Measurements from ENCODE around the gene CADM1. TPM values are rescaled to one million over a fixed set of nuclear protein-coding genes. Genes with fewer than 3 reads are reported as not detected.
A peak's percentile ranks its signal among the peaks of the same experiment; 100 is the strongest.

The CADM1 gene
- total and polyA plus RNA-seq, 2 experiments from 2014 or later: 16.5 to 18.0 TPM

DNA sequence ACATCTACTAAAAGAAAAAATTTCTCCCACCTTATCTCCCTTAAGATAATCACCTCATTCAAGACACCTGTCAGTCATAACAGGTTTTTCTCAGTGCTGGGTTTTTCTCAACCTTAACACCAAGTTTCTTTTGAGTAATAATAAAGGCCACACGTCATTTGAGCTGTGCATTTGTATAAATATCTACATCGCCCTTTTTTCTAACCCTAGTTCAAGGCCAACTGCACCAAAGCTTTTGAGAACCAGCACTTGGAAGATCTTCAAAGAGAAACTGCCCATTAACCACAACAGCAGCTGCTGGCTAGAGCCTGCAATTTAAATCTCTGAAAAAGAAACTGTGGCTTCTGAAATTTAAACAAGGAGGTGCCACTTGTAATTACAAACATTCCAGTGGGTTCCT, 6.9 kb downstream of the CADM1 start:
- peaks cover 4% of the 10 kb centered on the region; the same call in 1 of the 2 replicates for H3K79me2 ChIP-seq (replicated peaks; ENCODE audit: insufficient read depth)
- no peaks in the 10 kb centered on the region; the same call in 1 of the 2 replicates for H3F3A ChIP-seq (replicated peaks; ENCODE audit: low read depth)
- H2AFZ ChIP-seq: no peak overlapping the region
- ATAC-seq: no peak
- H3K4me2 ChIP-seq: peak overlapping the region; percentile 26; the same call in 1 of the 2 replicates
- no peaks in the 10 kb centered on the region for H3K36me3 Mint-ChIP-seq (ENCODE audit: low read depth)
- H3K4me3 Mint-ChIP-seq: no peak overlapping the region
- no peak overlapping the region for H3K27ac Mint-ChIP-seq
- DNase-seq (ENCODE audit: low spot score): no peak
- peaks cover 40% of the 10 kb centered on the region for H3K27me3 ChIP-seq (ENCODE audit: insufficient read depth)
- peaks cover 3% of the 10 kb centered on the region for H3K27me3 Mint-ChIP-seq (ENCODE audit: insufficient read depth, low read depth, poor library complexity)
- TF ChIP-seq STAT1 (IDR thresholded peaks at IDR 0.05; ENCODE audit: unreplicated experiment): no peak
- TF ChIP-seq, protein P1, sequence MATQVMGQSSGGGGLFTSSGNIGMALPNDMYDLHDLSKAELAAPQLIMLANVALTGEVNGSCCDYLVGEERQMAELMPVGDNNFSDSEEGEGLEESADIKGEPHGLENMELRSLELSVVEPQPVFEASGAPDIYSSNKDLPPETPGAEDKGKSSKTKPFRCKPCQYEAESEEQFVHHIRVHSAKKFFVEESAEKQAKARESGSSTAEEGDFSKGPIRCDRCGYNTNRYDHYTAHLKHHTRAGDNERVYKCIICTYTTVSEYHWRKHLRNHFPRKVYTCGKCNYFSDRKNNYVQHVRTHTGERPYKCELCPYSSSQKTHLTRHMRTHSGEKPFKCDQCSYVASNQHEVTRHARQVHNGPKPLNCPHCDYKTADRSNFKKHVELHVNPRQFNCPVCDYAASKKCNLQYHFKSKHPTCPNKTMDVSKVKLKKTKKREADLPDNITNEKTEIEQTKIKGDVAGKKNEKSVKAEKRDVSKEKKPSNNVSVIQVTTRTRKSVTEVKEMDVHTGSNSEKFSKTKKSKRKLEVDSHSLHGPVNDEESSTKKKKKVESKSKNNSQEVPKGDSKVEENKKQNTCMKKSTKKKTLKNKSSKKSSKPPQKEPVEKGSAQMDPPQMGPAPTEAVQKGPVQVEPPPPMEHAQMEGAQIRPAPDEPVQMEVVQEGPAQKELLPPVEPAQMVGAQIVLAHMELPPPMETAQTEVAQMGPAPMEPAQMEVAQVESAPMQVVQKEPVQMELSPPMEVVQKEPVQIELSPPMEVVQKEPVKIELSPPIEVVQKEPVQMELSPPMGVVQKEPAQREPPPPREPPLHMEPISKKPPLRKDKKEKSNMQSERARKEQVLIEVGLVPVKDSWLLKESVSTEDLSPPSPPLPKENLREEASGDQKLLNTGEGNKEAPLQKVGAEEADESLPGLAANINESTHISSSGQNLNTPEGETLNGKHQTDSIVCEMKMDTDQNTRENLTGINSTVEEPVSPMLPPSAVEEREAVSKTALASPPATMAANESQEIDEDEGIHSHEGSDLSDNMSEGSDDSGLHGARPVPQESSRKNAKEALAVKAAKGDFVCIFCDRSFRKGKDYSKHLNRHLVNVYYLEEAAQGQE (IDR thresholded peaks at IDR 0.05; ENCODE audit: unreplicated experiment): no peak
- TF ChIP-seq EZH2phosphoT487 (IDR thresholded peaks at IDR 0.05; ENCODE audit: unreplicated experiment): no peak
- TF ChIP-seq, protein P2, sequence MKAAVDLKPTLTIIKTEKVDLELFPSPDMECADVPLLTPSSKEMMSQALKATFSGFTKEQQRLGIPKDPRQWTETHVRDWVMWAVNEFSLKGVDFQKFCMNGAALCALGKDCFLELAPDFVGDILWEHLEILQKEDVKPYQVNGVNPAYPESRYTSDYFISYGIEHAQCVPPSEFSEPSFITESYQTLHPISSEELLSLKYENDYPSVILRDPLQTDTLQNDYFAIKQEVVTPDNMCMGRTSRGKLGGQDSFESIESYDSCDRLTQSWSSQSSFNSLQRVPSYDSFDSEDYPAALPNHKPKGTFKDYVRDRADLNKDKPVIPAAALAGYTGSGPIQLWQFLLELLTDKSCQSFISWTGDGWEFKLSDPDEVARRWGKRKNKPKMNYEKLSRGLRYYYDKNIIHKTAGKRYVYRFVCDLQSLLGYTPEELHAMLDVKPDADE (IDR thresholded peaks at IDR 0.05): no peak
- no peak for TF ChIP-seq ZNF462 (CRISPR knock-in tag; IDR thresholded peaks at IDR 0.05)
- TF ChIP-seq NANOG (IDR thresholded peaks at IDR 0.05; ENCODE audit: borderline replicate concordance): no peak
- no peak for TF ChIP-seq JUNB (IDR thresholded peaks at IDR 0.05; ENCODE audit: unreplicated experiment)
- H3K4me1 Mint-ChIP-seq: peaks cover 33% of the 10 kb centered on the region
- H3K9me2 ChIP-seq (ENCODE audit: insufficient read depth): no peaks in the 10 kb centered on the region
- H3K4me3 ChIP-seq: no peak overlapping the region
- peaks cover 49% of the 10 kb centered on the region for H3K4me1 ChIP-seq (ENCODE audit: insufficient read depth)
- no peaks in the 10 kb centered on the region for H3K9me3 Mint-ChIP-seq
- H3K36me3 ChIP-seq (ENCODE audit: insufficient read depth): no peaks in the 10 kb centered on the region
- H4K20me1 ChIP-seq (replicated peaks; ENCODE audit: insufficient read depth): peaks cover 20% of the 10 kb centered on the region
- no peak overlapping the region for H3K27ac ChIP-seq (ENCODE audit: low read depth)
